ENCODE results near the gene DDX20. TPM values are rescaled to one million over a fixed set of nuclear protein-coding genes. Genes with fewer than 3 reads are reported as not detected.

DDX20 gene
- total RNA-seq, 8 experiments from 2014 or later, result 8.6 to 26.1 (median 14.9) TPM

GRCh38 chr1:111742938-111743549 is 12.7 kb upstream of the DDX20 start:
- 42 to 93% (median 67%) methylated on average over 2 to 5 of the region's 5 CpGs; no CpG with 5 or more reads in 2 of the 10 experiments for WGBS, 10 experiments
- Histone ChIP-seq H3K27ac (no peak overlapping the region), H3K4me3 (no peak overlapping the region), H3K4me1 (replicated peaks in 1 of 2) (peaks cover 10 to 18% of the 10 kb centered on the region in 2 donors)
- in situ Hi-C loops (cut with MboI; ENCODE audit: low pct_unique_long_range_greater_than_20kb in 2 of 9, low sequenced_read_pairs in 9 of 9, unreplicated experiment in 9 of 9), result loop anchor here in 2 of 9 experiments (25.0 kb wide), 2 partner anchors 231 to 256 kb away; partner anchors contain the start of genes ADORA3 (in 1 of the 2) and TMIGD3 (in 1 of the 2)
- ATAC-seq (replicated peaks in 6 of 8), result no peak

- Histone ChIP-seq H3K4me3 (no peak overlapping the region), H3K4me1 (replicated peaks in 1 of 2) (peaks cover 14 to 21% of the 10 kb centered on the region in 2 donors), H3K27ac (no peak overlapping the region)
- WGBS, 10 experiments, result 0 to 100% (median 94%) methylated on average over 1 to 2 of the region's 3 CpGs; no CpG with 5 or more reads in 3 of the 10 experiments
- ATAC-seq (replicated peaks in 6 of 8), result no peak
- in situ Hi-C loops (cut with MboI; ENCODE audit: low pct_unique_long_range_greater_than_20kb in 2 of 9, low sequenced_read_pairs in 9 of 9, unreplicated experiment in 9 of 9), result loop anchor here in 2 of 9 experiments (25.0 kb wide), 2 partner anchors 231 to 256 kb away; partner anchors contain the start of genes ADORA3 (in 1 of the 2) and TMIGD3 (in 1 of the 2)
Measured at GRCh38 chr1:111743679-111744101, 12.0 kb upstream of the DDX20 start.

GRCh38 chr1:111745675-111746613 is 9.8 kb upstream of the DDX20 start:
- Histone ChIP-seq H3K27ac (no peak overlapping the region), H3K4me1 (replicated peaks in 1 of 2) (peaks cover 35 to 41% of the 10 kb centered on the region in 2 donors), H3K4me3 (no peak overlapping the region)
- 74 to 90% (median 84%) methylated on average over 2 to 9 of the region's 9 CpGs; no CpG with 5 or more reads in 1 of the 10 experiments for WGBS, 10 experiments
- peak in 1 of 8 experiments; percentile 49 for ATAC-seq (replicated peaks in 6 of 8)
- in situ Hi-C loops (cut with MboI; ENCODE audit: low pct_unique_long_range_greater_than_20kb in 2 of 9, low sequenced_read_pairs in 9 of 9, unreplicated experiment in 9 of 9), result loop anchor here in 2 of 9 experiments (25.0 kb wide), 2 partner anchors 234 to 259 kb away; partner anchors contain the start of genes ADORA3 (in 1 of the 2) and TMIGD3 (in 1 of the 2)

- ATAC-seq (replicated peaks in 6 of 8), result no peak
- in situ Hi-C loops (cut with MboI; ENCODE audit: low pct_unique_long_range_greater_than_20kb in 2 of 9, low sequenced_read_pairs in 9 of 9, unreplicated experiment in 9 of 9), result loop anchor here in 2 of 9 experiments (25.0 kb wide), 2 partner anchors 234 to 259 kb away; partner anchors contain the start of genes ADORA3 (in 1 of the 2) and TMIGD3 (in 1 of the 2)
- H3K4me1 ChIP-seq (replicated peaks in 1 of 2), result peaks cover 35 to 36% of the 10 kb centered on the region in 2 donors
- WGBS, 10 experiments, result 20 to 100% (median 89%) methylated on average over 1 to 2 of the region's 2 CpGs; no CpG with 5 or more reads in 4 of the 10 experiments
- H3K4me3 ChIP-seq, result no peak overlapping the region
- H3K27ac ChIP-seq, result no peak overlapping the region
Measured at GRCh38 chr1:111746614-111746999, 9.1 kb upstream of the DDX20 start.

- Histone ChIP-seq H3K4me3 (no peak overlapping the region), H3K27ac (peak overlapping the region; percentile 10 to 84), H3K4me1 (replicated peaks in 1 of 2) (peaks cover 35 to 36% of the 10 kb centered on the region in 2 donors)
- WGBS, 10 experiments, result 0 to 83% (median 48%) methylated on average over 1 to 3 of the region's 3 CpGs; no CpG with 5 or more reads in 4 of the 10 experiments
- ATAC-seq (replicated peaks in 6 of 8), result peak in 3 of 8 experiments; percentile 94 to 96 (median 95)
- in situ Hi-C loops (cut with MboI; ENCODE audit: low pct_unique_long_range_greater_than_20kb in 2 of 9, low sequenced_read_pairs in 9 of 9, unreplicated experiment in 9 of 9), result loop anchor here in 2 of 9 experiments (25.0 kb wide), 2 partner anchors 235 to 260 kb away; partner anchors contain the start of genes ADORA3 (in 1 of the 2) and TMIGD3 (in 1 of the 2)
Measured at GRCh38 chr1:111747282-111747734, 8.4 kb upstream of the DDX20 start.

GRCh38 chr1:111747947-111748346 is 7.8 kb upstream of the DDX20 start:
- Histone ChIP-seq H3K27ac (peak overlapping the region; percentile 3 to 84), H3K4me1 (replicated peaks in 1 of 2) (peaks cover 35 to 36% of the 10 kb centered on the region in 2 donors), H3K4me3 (no peak overlapping the region)
- WGBS, 10 experiments, result 33 to 72% (median 62%) methylated on average over 1 to 4 of the region's 4 CpGs; no CpG with 5 or more reads in 4 of the 10 experiments
- in situ Hi-C loops (cut with MboI; ENCODE audit: low pct_unique_long_range_greater_than_20kb in 2 of 9, low sequenced_read_pairs in 9 of 9, unreplicated experiment in 9 of 9), result loop anchor here in 2 of 9 experiments (25.0 kb wide), 2 partner anchors 236 to 261 kb away; partner anchors contain the start of genes ADORA3 (in 1 of the 2) and TMIGD3 (in 1 of the 2)
- peak in 1 of 8 experiments; percentile 18 for ATAC-seq (replicated peaks in 6 of 8)

- Histone ChIP-seq H3K27ac (peak overlapping the region; percentile 68 to 84), H3K4me1 (replicated peaks in 1 of 2) (peaks cover 41% of the 10 kb centered on the region in 2 donors), H3K4me3 (no peak overlapping the region)
- 0 to 80% (median 24%) methylated on average over 1 to 3 of the region's 3 CpGs; no CpG with 5 or more reads in 2 of the 10 experiments for WGBS, 10 experiments
- in situ Hi-C loops (cut with MboI; ENCODE audit: low pct_unique_long_range_greater_than_20kb in 2 of 9, low sequenced_read_pairs in 9 of 9, unreplicated experiment in 9 of 9), result loop anchor here in 8 of 9 experiments (10.0 to 25.0 kb wide), 4 partner anchors 237 to 537 kb away; partner anchors contain the start of genes ADORA3 (in 4 of the 8), TMIGD3 (in 4 of the 8) and DENND2D (in 2 of the 8)
- peak in 5 of 8 experiments; percentile 33 to 69 (median 51) for ATAC-seq (replicated peaks in 6 of 8)
Measured at GRCh38 chr1:111749628-111750027, 6.1 kb upstream of the DDX20 start.

- no peak overlapping the region for H3K27ac ChIP-seq
- in situ Hi-C loops (cut with MboI; ENCODE audit: low pct_unique_long_range_greater_than_20kb in 2 of 9, low sequenced_read_pairs in 9 of 9, unreplicated experiment in 9 of 9), result loop anchor here in 6 of 9 experiments (10.0 to 25.0 kb wide), 4 partner anchors 239 to 539 kb away; partner anchors contain the start of genes ADORA3 (in 3 of the 6), TMIGD3 (in 3 of the 6) and DENND2D (in 2 of the 6)
- no peak for ATAC-seq (replicated peaks in 6 of 8)
- no peak overlapping the region for H3K4me3 ChIP-seq
- peaks cover 41 to 42% of the 10 kb centered on the region in 2 donors for H3K4me1 ChIP-seq (replicated peaks in 1 of 2)
- WGBS, 10 experiments, result 0 to 93% (median 79%) methylated on average over 1 to 2 of the region's 2 CpGs; no CpG with 5 or more reads in 4 of the 10 experiments
Measured at GRCh38 chr1:111750856-111751255, 4.8 kb upstream of the DDX20 start.

GRCh38 chr1:111751906-111752575 is 3.7 kb upstream of the DDX20 start:
- no peak for ATAC-seq (replicated peaks in 6 of 8)
- peaks cover 46 to 48% of the 10 kb centered on the region in 2 donors for H3K4me1 ChIP-seq (replicated peaks in 1 of 2)
- H3K4me3 ChIP-seq, result no peak overlapping the region
- H3K27ac ChIP-seq, result no peak overlapping the region
- 0 to 58% (median 44%) methylated on average over 1 to 2 of the region's 2 CpGs; no CpG with 5 or more reads in 1 of the 10 experiments for WGBS, 10 experiments
- in situ Hi-C loops (cut with MboI; ENCODE audit: low pct_unique_long_range_greater_than_20kb in 2 of 9, low sequenced_read_pairs in 9 of 9, unreplicated experiment in 9 of 9), result loop anchor here in 6 of 9 experiments (10.0 to 25.0 kb wide), 4 partner anchors 240 to 540 kb away; partner anchors contain the start of genes ADORA3 (in 3 of the 6), TMIGD3 (in 3 of the 6) and DENND2D (in 2 of the 6)

- peak; percentile 30 to 55 (median 40) for ATAC-seq (replicated peaks in 6 of 8)
- H3K27ac ChIP-seq, result peak overlapping the region; percentile 95 to 96
- in situ Hi-C loops (cut with MboI; ENCODE audit: low pct_unique_long_range_greater_than_20kb in 2 of 9, low sequenced_read_pairs in 9 of 9, unreplicated experiment in 9 of 9), result loop anchor here in 6 of 9 experiments (10.0 to 25.0 kb wide), 4 partner anchors 243 to 543 kb away; partner anchors contain the start of genes ADORA3 (in 3 of the 6), TMIGD3 (in 3 of the 6) and DENND2D (in 2 of the 6)
- 0 to 5% (median 0%) methylated on average over 1 to 12 of the region's 12 CpGs; no CpG with 5 or more reads in 1 of the 10 experiments for WGBS, 10 experiments
- peak overlapping the region; percentile 71 to 95 (median 88) for H3K4me3 ChIP-seq
- H3K4me1 ChIP-seq (replicated peaks in 1 of 2), result peaks cover 21 to 24% of the 10 kb centered on the region in 2 donors
Measured at GRCh38 chr1:111754984-111755330, 744 bp upstream of the DDX20 start.

- Histone ChIP-seq H3K4me3 (peak overlapping the region; percentile 71 to 95 (median 88)), H3K4me1 (replicated peaks in 1 of 2) (peaks cover 13 to 16% of the 10 kb centered on the region in 2 donors), H3K27ac (peak overlapping the region; percentile 95 to 96)
- in situ Hi-C loops (cut with MboI; ENCODE audit: low pct_unique_long_range_greater_than_20kb in 2 of 9, low sequenced_read_pairs in 9 of 9, unreplicated experiment in 9 of 9), result loop anchor here in 6 of 9 experiments (10.0 to 25.0 kb wide), 4 partner anchors 244 to 544 kb away; partner anchors contain the start of genes ADORA3 (in 3 of the 6), TMIGD3 (in 3 of the 6) and DENND2D (in 2 of the 6)
- WGBS, 10 experiments, result 0 to 4% (median 0%) methylated on average over 2 to 16 of the region's 35 CpGs; no CpG with 5 or more reads in 3 of the 10 experiments
- peak; percentile 8 to 26 (median 20) for ATAC-seq (replicated peaks in 6 of 8)
Measured at GRCh38 chr1:111756124-111756513, 418 bp downstream of the DDX20 start.

Measured in motor neuron (in vitro differentiated cells).